ENCODE data around the gene CTDSPL.

CTDSPL gene

GRCh38 chr3:38022301-38022700 is 160.6 kb downstream of the CTDSPL start:
- no peak for ATAC-seq (ENCODE audit: insufficient read depth, low read depth)
- no peak overlapping the region for H3K4me3 ChIP-seq (ENCODE audit: low read depth in 1 of 2, low read length in 2 of 2)
- no peaks in the 10 kb centered on the region for H3K9me3 ChIP-seq (ENCODE audit: insufficient read depth, low read length, severe bottlenecking)
- H3K27me3 ChIP-seq (ENCODE audit: insufficient read depth, low read length, poor library complexity) = no peaks in the 10 kb centered on the region
- no peak for DNase-seq
- no peak for TF ChIP-seq CTCF (IDR thresholded peaks at IDR 0.05; ENCODE audit: borderline replicate concordance, extremely low read depth, low read length, poor library complexity, severe bottlenecking)
- no peak for TF ChIP-seq EZH2 (IDR thresholded peaks at IDR 0.05; ENCODE audit: borderline replicate concordance, low read depth, low read length, severe bottlenecking)
- no peaks in the 10 kb centered on the region for H3K36me3 ChIP-seq (ENCODE audit: insufficient read depth, low read length)
- no peak overlapping the region for H2AFZ ChIP-seq (ENCODE audit: low read depth, low read length)
- no peak overlapping the region for H3K27ac ChIP-seq (ENCODE audit: low read length)
- peaks cover 23% of the 10 kb centered on the region for H3K4me1 ChIP-seq (ENCODE audit: insufficient read depth, low read length)
- no peak overlapping the region for H3K4me2 ChIP-seq (ENCODE audit: insufficient read depth, low read length)
- H3K79me2 ChIP-seq (ENCODE audit: insufficient read depth, low read length) = no peaks in the 10 kb centered on the region
- H3K9ac ChIP-seq (ENCODE audit: low read depth, low read length) = no peak overlapping the region
- H4K20me1 ChIP-seq (ENCODE audit: insufficient read depth, low read length) = no peaks in the 10 kb centered on the region

GRCh38 chr3:38022896-38023709 is 161.4 kb downstream of the CTDSPL start:
- 0 out of 2 replicates have a peak overlapping the region, but pooled peaks have one; percentile 73 for H3K27ac ChIP-seq (ENCODE audit: low read length)
- H3K4me2 ChIP-seq (ENCODE audit: insufficient read depth, low read length) = peak overlapping the region; percentile 88
- no peaks in the 10 kb centered on the region for H4K20me1 ChIP-seq (ENCODE audit: insufficient read depth, low read length)
- peak overlapping the region in 1 of 2 experiments; percentile 72; a peak in 2 of 4 replicates for H3K4me3 ChIP-seq (ENCODE audit: low read depth in 1 of 2, low read length in 2 of 2)
- H2AFZ ChIP-seq (ENCODE audit: low read depth, low read length) = peak overlapping the region; percentile 88
- no peaks in the 10 kb centered on the region for H3K79me2 ChIP-seq (ENCODE audit: insufficient read depth, low read length)
- no peak for ATAC-seq (ENCODE audit: insufficient read depth, low read depth)
- DNase-seq = no peak
- peak overlapping the region; percentile 58; the same call in 1 of the 2 replicates for H3K9ac ChIP-seq (ENCODE audit: low read depth, low read length)
- H3K36me3 ChIP-seq (ENCODE audit: insufficient read depth, low read length) = no peaks in the 10 kb centered on the region
- peaks cover 23% of the 10 kb centered on the region for H3K4me1 ChIP-seq (ENCODE audit: insufficient read depth, low read length)
- no peaks in the 10 kb centered on the region for H3K27me3 ChIP-seq (ENCODE audit: insufficient read depth, low read length, poor library complexity)
- no peaks in the 10 kb centered on the region for H3K9me3 ChIP-seq (ENCODE audit: insufficient read depth, low read length, severe bottlenecking)
- no peak for TF ChIP-seq EZH2 (IDR thresholded peaks at IDR 0.05; ENCODE audit: borderline replicate concordance, low read depth, low read length, severe bottlenecking)
- no peak for TF ChIP-seq CTCF (IDR thresholded peaks at IDR 0.05; ENCODE audit: borderline replicate concordance, extremely low read depth, low read length, poor library complexity, severe bottlenecking)

- Histone ChIP-seq H3K9ac (ENCODE audit: low read depth, low read length) (no peak overlapping the region), H3K27me3 (ENCODE audit: insufficient read depth, low read length, poor library complexity) (no peaks in the 10 kb centered on the region), H3K4me1 (ENCODE audit: insufficient read depth, low read length) (peaks cover 23% of the 10 kb centered on the region), H3K36me3 (ENCODE audit: insufficient read depth, low read length) (no peaks in the 10 kb centered on the region), H2AFZ (ENCODE audit: low read depth, low read length) (no peak overlapping the region), H3K27ac (ENCODE audit: low read length) (no peak overlapping the region), H3K9me3 (ENCODE audit: insufficient read depth, low read length, severe bottlenecking) (no peaks in the 10 kb centered on the region), H3K79me2 (ENCODE audit: insufficient read depth, low read length) (no peaks in the 10 kb centered on the region), H4K20me1 (ENCODE audit: insufficient read depth, low read length) (no peaks in the 10 kb centered on the region), H3K4me2 (ENCODE audit: insufficient read depth, low read length) (no peak overlapping the region), H3K4me3 (ENCODE audit: low read depth in 1 of 2, low read length in 2 of 2) (no peak overlapping the region)
- ATAC-seq (ENCODE audit: insufficient read depth, low read depth) (no peak), DNase-seq (no peak)
- TF ChIP-seq CTCF (IDR thresholded peaks at IDR 0.05; ENCODE audit: borderline replicate concordance, extremely low read depth, low read length, poor library complexity, severe bottlenecking) (no peak), EZH2 (IDR thresholded peaks at IDR 0.05; ENCODE audit: borderline replicate concordance, low read depth, low read length, severe bottlenecking) (no peak)
Observed at GRCh38 chr3:38026856-38027255, 165.2 kb downstream of the CTDSPL start.
